Measurements from ENCODE around the gene PLAGL2. TPM values are rescaled to one million over a fixed set of nuclear protein-coding genes. Genes with fewer than 3 reads are reported as not detected.
A peak's percentile ranks its signal among the peaks of the same experiment; 100 is the strongest.

The PLAGL2 gene
- total RNA-seq, 1 donor from 2014 or later, result 2.8 TPM

GRCh38 chr20:32232326-32232886, 24.9 kb upstream of the PLAGL2 start:
- ATAC-seq (no peak), DNase-seq (ENCODE audit: low spot score) (no peak)

- DNase-seq (ENCODE audit: low spot score) (no peak), ATAC-seq (peak; percentile 20)
Measured at GRCh38 chr20:32231847-32232246, 24.3 kb upstream of the PLAGL2 start.

GRCh38 chr20:32231245-32231644, 23.7 kb upstream of the PLAGL2 start:
- no peak for ATAC-seq
- DNase-seq (ENCODE audit: low spot score), result no peak

DNA sequence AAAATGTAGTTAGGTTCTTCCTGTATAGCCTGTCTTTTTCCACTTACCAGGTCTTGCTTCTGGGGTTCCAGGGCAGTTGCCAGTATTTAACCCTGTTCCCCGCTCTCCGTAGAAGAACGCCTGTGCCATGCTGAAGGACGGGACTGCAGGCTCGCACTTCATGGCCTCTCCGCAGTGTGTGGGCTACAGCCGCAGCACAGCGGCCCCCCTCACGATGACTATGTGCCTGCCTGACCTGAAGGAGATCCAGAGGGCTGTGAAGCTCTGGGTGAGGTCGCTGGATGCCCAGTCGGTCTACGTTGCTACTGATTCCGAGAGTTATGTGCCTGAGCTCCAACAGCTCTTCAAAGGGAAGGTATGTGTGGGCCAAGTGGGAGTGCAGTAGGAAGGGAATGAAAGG, 23.2 kb upstream of the PLAGL2 start:
- ATAC-seq, result no peak
- no peak for DNase-seq (ENCODE audit: low spot score)

DNA sequence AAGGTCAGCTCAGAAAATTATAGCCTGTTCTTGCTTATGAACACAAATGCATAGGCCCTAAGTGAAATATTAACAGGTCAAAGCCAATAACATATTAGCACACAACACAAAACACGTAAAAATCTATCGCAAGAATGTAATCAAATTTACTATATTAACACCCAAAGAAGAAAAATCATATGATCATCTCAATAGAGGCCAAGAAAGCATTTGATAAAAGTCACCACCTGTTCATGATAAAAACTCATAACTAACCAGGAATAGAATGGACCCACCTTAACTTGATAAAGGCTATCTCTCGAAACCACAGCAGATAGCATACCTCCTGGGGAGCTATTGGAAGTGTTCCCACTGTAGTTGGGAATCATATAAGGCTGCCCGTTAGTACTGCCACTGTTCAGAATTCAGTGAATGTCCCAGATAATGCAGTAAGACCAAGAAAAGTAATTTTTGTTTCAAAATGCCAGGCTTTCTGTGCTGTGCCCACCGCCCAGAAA, 21.8 kb upstream of the PLAGL2 start:
- ATAC-seq, result no peak
- no peak for DNase-seq (ENCODE audit: low spot score)

DNA sequence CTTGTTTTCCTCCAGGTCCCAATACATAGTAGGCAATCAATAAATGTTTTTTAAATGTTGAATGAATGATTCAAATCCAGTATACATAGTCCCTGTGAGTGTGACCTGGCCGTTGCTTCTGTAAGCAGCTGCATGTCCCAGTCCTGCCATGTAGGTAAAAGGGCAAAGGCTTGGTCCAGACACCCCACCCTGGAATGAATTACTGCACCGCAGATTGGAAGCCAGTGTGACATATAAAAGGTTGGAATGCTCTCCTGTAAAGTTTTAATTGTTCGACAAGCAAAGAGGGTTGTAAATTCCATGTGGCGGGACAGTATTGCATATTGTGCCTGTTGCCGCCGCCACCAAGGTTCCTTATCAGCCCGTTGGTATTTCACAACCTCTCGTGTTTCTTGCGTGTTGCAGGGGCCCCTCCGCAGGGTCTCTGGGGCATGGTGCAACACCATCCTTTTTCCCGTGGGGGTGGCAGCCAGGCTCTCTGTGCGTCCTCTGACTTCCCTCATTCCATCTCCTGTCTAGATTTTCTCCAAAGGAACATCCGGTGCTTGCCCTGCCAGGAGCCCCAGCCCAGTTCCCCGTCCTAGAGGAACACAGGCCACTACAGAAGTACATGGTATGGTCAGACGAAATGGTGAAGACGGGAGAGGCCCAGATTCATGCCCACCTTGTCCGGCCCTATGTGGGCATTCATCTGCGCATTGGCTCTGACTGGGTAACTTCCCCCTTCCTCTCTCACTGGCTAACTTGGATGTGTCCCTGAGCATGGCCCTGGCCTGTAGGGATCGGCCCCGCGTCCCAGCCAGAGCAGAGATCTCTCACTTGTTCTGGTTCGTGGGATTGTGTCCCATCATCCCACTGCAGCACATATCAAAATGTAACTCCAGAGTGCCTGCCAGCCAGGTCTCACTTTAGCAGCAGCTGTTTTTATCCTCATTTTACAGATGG, 20.5 kb upstream of the PLAGL2 start:
- peak; percentile 78 for ATAC-seq
- no peak for DNase-seq (ENCODE audit: low spot score)

DNA sequence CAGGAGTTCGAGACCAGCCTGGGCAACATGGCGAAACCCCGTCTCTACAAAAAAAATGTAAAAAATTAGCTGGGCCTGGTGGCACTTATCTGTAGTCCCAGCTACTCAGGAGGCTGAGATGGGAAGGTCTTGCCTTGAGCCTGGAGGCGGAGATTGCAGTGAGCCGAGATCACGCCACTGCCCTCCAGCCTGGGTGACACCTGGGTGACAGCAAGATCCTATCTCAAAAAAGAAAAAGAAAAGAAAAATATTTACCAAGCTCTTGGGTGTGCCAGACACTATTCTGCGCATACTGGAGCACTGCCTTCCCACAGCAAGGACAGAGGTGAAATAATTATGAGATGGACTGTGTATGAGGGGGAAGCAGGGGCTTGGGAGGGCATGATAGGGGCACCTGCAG, 19.8 kb upstream of the PLAGL2 start:
- DNase-seq (ENCODE audit: low spot score) (no peak), ATAC-seq (peak; percentile 54)

GRCh38 chr20:32226391-32226790, 18.8 kb upstream of the PLAGL2 start:
- ATAC-seq (no peak), DNase-seq (ENCODE audit: low spot score) (no peak)

- DNase-seq (ENCODE audit: low spot score) (no peak), ATAC-seq (no peak)
Measured at GRCh38 chr20:32224463-32224862, 16.9 kb upstream of the PLAGL2 start.

DNA sequence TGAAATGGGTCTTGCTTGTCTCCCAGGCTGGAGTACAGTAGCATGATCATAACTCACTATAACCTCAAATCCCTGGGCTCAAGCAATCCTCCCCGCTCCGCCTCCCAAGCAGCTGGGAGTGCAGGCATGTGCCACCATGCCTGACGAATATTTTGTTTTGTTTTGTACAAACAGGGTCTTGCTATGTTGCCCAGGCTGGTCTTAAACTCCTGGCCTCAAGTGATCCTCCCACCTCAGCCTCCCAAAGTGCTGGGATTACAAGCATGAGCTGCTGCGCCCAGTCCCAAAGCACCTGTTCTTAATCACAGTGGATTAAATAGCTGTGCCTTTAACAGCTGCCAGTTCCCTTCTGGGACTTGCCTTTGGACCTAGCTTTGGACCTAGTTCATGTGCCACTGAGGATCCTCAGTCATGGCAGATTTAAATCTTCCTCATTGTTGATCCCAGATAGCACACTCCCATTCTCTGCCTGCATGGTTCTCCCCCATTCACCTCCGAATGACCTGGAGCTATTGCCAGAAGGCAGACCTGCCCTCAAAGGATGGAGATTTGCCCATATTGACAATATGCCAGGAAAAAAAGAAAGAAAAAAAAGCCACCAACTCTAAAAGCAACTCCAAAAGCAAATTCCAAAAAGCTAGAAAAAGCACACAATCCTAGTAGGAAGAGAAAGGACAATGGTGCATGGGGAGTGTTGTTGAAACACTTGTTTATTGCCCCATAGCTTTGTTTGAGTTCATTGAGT, 10.8 kb upstream of the PLAGL2 start:
- ATAC-seq (peak; percentile 73), DNase-seq (ENCODE audit: low spot score) (peak; percentile 85)

DNA sequence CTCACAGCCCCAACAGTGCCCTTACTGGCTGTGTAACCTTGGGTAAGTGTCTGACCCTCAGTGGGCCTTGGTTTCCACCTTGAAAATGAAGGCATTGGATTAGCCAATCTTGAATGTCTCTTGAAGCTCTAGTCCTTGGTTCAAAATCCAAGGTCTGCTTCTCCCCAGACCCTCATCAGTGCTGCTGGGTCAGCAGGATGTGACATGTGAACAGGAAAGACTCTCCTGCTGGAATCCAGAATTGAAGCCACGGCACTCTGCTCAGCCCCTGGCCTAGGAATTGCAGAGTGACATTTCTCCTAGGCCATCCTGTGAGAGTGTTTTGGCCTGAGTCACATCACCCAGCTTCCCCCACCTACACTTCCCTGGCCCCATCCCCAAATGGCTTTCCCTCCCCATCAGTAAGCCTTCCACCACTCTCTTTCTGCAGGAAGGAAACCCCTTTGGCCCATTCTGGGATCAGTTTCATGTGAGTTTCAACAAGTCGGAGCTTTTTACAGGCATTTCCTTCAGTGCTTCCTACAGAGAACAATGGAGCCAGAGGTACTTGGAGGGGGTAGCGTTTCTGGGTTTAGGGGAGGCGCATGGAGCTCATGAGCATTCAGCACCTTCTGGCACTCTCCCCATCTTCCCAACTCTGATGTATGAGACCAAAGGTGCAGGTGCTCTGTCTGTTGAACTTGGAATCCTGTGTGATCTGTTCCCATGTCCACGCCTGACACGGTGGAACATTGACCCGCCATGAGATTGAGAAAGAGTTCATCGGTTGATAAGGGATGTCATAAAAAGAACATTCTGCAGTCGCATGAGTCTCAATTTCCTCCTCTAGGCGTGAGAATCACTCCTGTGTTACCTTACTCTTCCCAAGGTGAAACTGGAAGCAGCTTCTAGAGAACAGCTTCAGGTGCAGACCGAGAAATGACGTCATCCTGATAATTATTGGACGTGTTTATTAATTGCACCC, 8.9 kb upstream of the PLAGL2 start:
- DNase-seq (ENCODE audit: low spot score), result peak; percentile 91

GRCh38 chr20:32215729-32216128, 8.2 kb upstream of the PLAGL2 start:
- no peak for ATAC-seq
- no peak for DNase-seq (ENCODE audit: low spot score)

More for the DNA sequence above, 8.9 kb upstream of the PLAGL2 start:
- ATAC-seq, result peak; percentile 80

DNA sequence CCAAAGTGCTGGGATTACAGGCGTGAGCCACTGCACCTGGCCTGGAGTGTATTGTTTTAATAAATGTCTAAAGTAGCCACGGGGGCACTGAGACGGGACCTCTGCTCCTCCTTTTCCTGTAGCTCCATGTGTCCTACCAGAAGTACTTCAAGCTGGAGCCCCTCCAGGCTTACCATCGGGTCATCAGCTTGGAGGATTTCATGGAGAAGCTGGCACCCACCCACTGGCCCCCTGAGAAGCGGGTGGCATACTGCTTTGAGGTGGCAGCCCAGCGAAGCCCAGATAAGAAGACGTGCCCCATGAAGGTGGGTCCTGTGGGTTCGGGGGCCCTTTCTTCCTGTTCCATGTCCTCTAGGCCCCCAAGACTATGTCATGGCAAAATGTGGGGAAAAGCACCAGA, 7.6 kb upstream of the PLAGL2 start:
- DNase-seq (ENCODE audit: low spot score), result no peak
- ATAC-seq, result no peak

DNA sequence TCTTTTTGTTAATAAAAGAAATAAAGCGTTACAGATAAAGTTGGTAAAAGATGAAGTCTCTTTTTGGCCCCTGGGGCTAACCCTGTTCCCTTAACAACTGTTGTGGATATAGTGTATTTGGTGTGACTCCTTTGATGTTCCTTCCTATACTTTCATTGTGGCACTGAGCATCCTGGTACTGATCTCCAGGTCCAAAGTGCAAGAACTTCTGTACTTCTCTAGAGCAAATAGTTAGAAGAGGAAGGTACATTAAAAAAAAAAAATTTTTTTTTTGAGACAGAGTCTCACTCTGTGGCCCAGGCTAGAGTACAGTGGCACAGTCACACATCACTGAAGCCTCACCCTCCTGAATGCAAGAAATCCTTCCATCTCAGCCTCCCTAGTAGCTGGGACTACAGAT, 6.3 kb upstream of the PLAGL2 start:
- DNase-seq (ENCODE audit: low spot score) (no peak), ATAC-seq (no peak)

- ATAC-seq, result no peak
Measured at GRCh38 chr20:32209850-32210605, 2.5 kb upstream of the PLAGL2 start.

GRCh38 chr20:32208499-32209154, 1.1 kb upstream of the PLAGL2 start:
- ATAC-seq, result no peak
- no peak for DNase-seq (ENCODE audit: low spot score)

More at GRCh38 chr20:32209850-32210605, 2.5 kb upstream of the PLAGL2 start:
- DNase-seq (ENCODE audit: low spot score), result no peak

DNA sequence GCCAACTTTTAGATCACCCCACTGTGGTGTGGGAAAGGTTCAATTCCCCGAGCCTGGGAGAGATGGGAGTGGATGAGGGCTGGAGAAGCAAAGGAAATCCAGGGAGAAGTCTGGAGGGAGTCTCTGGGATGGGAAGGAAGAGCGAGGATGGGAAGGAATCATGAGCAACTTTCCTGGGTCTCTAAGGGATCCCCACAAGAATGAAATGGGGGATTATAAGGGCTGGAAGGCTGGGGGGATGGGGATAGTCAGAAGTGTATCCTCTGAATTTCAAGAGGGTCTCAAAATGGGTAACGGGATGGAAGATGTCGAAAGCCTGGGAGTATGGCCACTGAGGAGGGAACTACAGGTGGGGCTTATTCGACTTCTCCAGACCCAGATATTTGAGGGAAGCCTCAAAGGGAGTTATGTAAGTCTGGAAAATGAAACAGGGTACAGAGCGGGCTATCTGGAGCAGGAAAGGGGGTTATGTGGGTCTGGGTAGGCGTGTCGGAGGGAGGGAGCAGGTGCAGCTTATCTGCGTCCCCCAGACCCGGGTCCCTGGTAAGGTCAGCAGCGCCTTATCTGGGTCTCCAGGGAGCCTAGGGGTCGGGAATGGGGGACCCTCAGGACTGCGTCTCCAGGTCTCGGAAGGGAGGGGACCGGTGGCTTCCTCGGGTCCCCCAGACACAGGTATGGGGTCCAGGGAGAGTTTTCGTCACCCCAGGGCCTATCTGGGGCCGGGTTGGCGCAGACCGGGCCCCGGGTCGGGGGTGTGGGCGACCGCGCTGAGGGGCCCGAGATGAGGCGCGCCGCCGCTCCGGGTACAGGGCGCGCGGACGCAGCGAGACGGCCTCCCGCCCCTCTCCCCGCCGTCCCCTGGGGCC, 550 bp downstream of the PLAGL2 start:
- ATAC-seq, result no peak
- DNase-seq (ENCODE audit: low spot score), result no peak
